Activated T-helper 1 cell treated with anti-CD3 and anti-CD28 coated beads, Interleukin-2, amount 50 U/mL, for 16 hours (primary cell): ENCODE data around the gene CMTM5.

Experiments used
- DNase-seq, 2 donors: peaks; one replicate each; pipeline ENCODE4 v3.0.0-alpha.2; 2020; ENCODE audit warnings: low read depth in 1 of 2, low spot score in 1 of 2

Gene CMTM5, protein sequence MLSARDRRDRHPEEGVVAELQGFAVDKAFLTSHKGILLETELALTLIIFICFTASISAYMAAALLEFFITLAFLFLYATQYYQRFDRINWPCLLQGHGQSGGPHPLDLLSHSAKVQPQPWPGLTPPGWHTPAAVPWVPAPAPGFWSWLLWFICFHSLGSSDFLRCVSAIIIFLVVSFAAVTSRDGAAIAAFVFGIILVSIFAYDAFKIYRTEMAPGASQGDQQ

DNA sequence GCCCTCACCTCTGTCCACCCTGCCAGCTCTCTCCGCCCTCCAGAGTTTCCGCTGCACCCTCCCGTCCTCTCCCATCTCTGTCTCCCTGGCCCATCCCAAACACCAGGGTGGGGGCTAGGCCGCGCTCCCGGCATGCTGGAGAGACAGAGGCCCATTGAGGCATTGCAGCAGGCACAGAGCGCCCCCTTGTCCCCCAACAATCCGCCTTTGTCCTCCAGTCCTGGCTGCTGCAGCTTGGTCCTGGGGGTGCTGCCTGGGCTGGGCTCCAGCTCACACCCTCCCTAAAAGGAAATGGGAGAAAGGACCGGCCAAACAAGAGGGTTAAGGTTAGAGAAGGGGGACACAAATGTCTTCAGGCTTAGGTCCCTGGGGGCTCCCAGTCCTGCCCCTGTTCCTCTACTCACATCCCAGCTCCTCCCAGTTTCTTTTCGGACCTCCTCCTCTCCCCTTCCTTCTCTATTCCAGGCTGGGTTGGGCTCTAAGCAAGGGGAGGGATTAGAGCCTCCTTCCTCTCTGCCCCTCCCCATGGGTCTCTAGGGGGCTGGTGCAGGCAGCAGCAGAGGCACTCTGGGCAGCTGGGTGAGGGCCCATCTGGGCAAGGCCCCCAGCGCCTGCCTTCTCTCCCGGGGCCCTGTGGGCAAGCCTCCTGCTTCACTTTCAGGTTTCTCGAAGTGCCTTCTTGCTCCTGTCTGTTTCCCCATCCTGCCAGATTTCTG is at the start of gene CMTM5:
CMTM5 (plus strand) TSS at position 565 of the 716 bp plus-strand sequence. CDS start 206 bp downstream, outside the sequence.
- DNase-seq: no peak

DNA sequence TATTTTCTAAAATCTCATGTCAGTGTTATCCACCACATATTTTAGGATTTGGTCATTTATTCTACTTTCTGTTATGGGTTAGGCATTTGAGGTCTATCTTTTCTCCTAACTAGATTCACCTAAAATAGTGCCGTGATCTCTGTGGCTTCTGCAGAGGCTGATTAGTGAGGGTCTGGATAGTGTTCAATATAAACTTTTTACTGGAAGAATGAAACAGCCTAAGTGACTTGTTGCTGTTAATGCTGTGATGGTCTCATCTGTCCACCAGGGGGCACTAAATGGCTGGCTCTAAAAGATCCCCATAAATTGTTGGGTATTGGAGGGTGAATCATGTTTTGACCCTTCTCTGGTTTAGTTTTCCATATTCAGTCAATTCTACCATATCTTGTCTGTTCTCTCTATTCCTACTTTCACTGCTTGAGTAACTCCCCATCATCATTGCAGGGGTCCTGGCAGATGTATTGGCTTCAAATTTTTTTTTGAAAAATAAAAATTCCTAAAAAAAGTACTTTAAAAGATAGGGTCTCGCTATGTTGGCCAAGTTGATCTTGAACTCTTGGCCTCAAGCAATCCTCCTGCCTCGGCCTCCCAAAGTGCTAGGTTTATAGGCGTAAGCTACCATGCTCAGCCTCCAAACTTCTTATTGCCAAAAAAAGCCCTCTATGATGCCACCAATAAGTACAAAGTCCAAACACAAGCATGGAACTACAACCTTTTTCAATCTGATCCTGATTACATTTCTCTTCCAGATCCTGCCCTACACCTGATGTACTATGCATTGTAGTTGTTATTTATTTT is 48.7 kb upstream of the CMTM5 start:
- DNase-seq: peak in 1 of 2 donors; percentile 48

DNA sequence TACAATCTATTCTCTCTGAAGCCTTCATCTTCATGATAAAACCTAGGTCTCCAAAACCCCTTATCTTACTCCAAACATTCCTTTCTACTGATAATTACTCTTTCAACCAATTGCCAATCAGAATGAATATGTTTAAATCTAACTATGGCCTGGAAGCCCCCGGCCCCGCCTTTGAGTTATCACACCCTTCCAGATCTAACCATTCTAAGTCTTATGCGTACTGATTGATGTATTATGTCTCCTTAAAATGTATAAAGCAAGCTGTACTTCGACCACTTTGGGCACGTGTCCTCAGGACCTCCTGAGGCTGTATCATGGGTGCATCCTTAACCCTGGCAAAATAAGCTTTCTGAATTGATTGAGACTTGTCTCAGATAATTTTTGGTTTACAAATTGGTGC is 41.2 kb upstream of the CMTM5 start:
- DNase-seq: no peak

DNA sequence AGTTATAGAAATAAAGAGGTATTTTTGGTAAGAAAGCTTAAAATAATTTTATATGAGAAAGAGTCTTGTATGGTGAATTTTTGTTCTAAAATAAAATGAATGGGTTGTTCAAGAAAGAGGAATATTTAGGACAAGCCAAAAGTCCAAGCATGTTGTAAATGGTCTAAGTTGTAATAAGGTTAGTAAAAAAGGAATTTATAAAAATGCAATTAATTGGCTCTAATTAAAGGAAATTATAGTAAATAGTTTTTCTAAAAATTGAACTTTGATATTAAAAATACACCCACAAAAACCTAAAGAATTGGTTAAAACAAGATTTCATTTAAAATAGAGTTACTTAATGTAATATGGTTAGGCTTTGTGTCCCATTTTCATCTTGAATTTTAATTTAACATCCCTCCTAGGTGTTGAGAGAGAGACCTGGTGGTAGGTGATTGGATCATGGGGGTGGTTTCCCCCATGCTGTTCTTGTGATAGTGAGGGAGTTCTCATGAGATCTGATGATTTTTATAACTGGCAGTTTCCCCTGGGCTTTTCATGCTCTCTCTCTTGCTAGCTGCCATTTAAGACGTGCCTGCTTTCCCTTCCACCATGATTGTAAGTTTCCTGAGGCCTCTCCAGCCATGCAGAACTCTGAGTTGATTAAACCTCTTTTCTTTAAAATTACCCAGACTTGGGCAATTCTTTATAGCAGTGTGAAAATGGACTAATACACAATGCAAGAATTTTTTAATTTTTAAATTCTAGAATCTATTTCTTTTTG is 37.2 kb upstream of the CMTM5 start:
- DNase-seq: no peak

DNA sequence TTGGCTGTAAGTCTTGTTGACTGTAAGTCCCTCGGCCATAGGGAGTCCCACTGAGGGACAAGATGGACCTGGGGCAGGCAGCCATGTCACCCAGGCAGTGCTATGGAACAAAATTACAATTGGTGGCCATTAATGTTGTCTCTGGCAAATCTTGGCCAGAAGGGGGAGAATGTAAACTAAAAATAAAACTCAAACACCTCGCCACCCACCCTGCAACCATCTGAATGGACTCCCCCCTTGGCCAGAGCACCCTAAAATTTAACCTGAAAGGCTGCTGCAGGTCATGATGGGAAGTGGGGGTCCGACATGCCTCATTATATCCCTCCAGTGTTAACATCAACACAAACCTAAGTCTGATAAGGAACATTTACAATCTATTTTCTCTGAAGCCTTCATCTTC is 32.4 kb upstream of the CMTM5 start:
- no peak for DNase-seq

DNA sequence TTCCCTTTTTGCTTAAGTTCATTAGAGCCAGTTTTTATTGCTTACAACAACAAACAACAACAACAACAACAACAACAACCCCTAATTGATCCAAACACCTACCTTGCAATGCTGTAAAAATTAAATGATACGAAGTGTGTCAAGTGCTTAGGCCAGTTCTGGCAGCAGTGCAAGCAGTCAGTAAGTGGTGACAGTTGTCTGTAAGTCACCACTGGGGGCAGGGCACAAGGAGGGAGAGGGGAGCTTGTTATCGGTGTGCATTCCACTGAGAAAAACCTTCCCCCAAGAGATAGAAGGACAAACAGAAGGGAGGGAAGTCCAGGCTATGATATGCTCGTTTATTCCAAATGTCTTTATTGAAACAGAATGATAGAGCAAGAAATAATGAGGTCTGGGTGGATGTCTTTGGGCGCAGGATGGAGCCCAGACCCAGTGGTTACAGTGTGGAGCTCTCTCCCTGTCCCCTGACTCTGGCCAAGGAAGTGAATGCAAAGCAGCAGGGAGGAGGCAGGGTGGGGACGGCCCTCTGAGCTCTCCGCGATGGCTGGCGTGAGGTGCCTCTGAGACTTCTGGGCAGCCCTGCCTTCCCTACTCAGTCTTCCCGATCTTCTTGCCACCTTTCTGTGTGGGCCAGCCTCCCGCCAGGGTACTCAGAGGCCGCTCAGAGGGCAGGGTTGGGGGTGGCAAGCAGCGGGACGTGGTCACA is 30.7 kb upstream of the CMTM5 start:
- no peak for DNase-seq

DNA sequence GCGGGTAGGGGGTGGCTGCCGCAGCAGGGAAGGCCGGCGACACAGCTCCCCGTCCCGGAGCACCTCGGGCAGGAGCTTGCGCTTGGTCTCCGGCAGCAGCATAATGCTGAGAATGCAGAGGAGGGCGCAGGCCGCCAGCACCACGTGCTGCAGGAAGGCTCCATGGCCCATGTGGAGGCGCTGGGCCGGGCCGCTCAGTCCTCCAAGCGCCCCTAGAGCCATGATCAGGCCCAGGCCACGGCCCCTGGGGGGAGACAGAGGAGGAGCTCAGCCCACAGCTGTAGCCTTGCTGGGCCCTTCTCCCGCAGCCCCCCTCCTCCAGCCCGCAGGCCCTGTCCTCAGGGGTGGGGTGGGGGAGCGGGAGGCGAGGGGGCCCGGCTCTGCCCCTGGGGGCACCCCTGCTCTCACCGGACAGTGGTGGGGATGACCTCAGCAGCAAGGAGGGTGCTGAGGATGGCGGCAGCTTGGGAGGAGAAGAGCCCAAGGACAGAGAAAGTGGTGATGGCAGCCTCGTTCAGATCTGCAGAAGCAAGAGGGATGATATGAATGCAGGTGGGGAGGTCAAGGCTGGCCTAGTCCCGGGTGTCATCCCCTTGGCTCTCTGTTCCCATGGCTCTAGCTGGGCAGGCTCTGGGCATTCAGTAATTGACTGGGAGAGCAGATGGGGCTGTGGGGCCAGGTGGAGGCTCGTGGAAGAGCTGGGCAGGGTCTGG is 30.0 kb upstream of the CMTM5 start:
- DNase-seq: no peak

DNA sequence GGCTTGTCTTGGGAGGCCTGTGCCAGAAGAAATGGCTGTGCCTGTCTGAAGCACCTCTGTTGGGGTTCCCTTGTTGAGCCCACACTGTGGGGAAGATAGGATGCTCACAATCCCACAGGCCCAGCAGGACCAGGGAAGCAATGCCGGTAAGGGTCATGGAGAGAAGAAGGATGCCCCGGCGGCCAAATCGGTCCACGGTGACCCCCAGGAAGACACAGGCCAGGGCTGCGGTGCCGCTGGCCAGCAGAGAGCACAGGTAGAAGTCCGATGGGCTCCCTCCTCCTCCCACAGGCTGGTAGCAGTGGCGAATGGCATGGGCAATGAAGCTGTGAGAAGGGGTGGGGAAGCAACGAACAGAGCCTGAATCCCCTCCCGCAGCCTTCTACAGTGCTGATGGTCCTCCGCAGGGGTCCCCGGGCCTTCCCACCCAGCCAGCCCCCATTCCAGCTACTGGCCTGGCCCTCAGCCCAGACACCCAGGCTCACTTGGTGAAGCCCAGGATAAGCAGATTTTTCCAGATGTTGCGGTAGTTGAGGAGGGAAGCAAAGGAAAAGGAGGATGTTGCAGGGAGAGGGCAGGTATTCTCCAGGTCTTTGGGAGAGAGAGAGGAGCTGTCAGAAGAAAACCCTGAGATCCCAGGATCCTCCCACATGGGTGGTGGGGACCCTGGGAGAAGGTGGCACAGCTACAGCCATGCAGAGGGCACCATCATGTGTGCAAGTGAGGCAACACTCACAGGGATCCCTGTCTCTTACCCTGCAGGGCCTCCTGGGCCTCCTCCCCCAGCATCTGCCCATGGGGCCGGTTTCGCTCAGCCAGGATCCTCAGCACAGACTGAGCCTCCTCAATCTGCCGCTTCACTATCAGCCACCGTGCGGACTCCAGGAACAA is 29.2 kb upstream of the CMTM5 start:
- DNase-seq: no peak

DNA sequence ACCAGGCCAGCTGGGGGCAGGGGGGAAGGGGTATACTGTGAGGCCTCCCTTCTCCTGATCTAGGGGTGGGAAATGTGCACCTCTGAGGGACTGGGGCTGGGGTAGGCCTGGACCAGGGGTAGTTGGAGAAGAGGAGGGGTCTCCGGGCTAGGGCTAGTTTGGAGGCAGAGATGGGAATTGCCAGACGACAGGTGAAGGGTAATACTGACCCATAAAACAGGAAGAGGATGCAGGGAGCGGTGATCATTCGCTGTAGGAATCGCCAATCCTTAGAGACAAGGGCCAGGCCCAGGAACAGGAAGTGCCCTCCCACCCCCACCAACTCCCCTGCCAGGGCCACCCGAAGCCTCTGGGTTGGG is 28.6 kb upstream of the CMTM5 start:
- DNase-seq: no peak

DNA sequence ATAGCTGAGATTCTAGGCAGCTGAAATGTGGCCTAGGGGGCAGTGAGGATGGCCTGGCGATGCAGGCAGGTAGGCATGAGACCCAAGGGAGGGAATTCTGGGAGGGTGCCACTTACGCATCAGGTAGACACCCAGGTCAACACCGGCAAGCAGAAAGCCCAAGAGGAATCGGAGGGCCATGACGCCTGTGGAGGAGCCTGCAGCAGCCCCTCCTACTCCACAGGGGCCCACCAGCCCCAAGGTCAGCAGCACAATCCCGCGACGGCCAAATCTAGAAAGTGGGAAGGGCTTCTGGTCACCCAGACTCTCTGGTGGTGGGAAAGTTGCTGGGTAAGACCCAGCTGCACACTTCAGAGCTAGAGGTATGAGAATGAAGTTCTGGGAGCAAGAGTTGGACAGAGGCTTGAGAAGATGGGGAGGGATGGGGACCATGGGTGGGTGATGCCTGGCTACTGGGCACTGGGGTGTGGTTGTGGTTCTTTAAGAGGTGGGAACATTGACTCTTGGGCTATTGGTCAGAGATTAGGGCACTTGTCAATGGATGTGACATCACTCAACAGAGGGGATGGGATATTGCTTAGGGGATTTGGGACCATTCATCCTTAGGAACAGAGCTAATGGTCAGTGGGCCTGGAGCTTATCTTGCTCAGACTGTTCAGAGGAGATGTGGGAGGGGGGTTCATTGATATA is 27.5 kb upstream of the CMTM5 start:
- DNase-seq: no peak

DNA sequence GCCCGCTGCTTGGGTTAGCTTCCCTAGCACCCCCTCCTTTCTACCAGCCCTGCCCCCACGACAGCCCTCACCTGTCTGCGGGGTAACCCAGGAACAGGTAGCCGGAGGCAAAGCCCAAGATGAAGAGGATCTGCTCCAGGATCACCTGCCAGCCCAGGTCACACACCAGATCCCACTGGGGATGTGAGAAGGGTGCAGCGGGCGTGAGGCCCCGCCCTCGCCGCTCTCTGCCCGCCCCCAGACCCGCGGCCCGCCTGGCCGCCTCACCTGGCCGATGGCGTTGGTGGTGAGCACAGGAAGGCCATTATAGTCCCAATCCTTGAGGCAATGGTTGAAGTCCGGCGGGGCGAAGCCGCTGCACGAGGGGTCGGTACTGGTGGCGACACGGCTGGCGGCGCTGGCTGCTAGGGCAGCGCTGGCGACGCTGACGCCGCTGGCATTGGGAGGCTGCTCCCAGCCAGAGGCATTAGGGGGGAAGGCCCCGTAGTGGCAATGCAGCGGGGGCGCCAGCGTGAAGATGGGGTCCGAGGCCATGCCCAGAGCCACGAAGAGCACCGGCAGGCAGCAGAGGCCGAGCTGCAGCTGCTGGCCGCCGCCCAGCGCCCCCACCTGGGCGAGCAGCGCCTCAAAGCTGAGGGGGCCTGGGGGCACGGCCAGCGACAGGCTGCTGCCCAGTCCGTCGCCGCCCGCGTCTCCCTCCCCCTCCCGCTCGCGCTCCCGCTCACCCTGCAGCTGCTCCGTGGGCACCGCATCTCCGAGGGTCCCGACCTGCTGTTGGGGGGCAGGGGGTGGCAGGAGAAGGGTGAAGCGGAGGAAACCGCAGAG is 25.0 kb upstream of the CMTM5 start:
- no peak for DNase-seq

DNA sequence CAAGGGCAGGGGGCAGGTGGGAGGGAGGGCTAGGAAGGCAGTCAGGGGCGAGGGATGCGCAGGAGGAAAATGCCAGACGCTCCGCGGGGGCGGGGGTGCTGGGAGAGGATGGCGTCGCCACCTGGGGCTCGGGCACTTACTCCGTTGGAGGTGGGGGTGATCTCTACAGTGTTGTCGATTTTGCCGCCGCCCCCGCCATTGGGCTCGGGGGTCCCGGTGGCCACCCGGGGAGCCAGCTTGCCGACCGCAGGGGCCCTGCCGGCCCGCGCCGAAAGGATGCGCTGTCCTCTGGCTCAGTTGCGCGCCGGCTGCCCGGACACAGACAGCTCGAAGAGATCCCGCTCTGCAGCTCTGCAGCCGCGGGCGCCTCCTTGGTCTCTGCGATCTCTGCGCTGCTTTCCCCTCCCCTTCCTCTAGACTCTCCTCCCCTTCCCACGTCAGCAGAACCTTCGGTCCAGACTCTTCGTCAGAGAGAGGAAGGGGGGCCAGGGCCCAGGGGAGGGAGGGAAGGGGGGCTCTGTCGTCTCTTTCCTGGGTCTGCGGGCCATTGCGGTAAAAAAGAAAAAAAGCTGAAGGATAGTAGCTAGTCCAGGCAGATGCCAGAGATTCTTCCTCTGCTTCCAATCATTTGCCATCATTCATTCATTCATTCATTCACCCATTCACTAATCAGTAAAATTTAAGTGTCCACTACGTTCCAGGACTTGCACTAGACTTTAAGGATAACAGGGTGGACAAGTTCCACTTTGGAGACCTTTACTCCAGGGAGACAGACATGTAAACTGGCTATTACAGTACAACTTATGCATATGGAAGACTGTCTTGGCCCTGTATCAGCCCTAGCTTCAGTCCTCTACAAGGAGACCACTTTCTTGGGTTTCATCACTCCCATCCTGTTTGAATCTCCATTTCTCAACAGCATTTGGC is 24.1 kb upstream of the CMTM5 start, which contains the start of gene SLC22A17:
SLC22A17 (minus strand) TSS at position 382 of the 927 bp plus-strand sequence.
- peak; percentile 19 to 27 for DNase-seq

DNA sequence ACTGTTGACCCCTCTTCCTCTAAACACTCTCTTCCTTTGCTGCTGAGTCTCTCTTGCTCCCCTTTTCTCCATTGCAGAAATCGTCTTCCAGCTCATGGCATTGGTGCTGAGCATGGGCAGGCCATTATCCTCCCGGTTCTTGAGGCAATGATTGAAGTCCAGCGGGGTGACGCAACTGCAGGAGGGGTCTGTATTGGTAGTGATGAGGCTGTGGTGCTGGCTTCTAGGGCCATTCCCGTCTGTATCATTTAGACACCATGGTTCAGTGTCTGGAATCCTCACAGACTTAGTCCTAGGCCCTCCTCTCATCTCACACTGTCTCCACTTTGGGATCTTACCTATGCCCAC is 23.4 kb upstream of the CMTM5 start:
- no peak for DNase-seq

DNA sequence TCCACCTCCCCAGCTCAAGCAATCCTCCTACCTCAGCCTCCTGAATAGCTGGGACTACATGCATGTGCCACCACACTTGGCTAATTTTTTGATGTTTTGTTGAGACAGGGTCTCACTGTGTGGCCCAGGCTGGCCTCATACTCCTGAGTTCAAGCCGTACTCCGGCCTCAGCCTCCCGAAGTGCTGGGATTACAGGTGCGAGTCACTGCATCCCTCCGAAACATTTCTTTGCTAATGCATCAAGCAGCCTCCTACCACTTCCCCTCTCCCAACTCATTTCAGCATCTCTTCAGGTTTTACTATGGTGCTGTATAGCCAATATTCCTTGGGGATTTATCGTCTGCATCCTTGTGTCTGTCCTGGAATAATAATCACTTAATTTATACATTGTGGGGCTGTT is 21.9 kb upstream of the CMTM5 start:
- DNase-seq: no peak

DNA sequence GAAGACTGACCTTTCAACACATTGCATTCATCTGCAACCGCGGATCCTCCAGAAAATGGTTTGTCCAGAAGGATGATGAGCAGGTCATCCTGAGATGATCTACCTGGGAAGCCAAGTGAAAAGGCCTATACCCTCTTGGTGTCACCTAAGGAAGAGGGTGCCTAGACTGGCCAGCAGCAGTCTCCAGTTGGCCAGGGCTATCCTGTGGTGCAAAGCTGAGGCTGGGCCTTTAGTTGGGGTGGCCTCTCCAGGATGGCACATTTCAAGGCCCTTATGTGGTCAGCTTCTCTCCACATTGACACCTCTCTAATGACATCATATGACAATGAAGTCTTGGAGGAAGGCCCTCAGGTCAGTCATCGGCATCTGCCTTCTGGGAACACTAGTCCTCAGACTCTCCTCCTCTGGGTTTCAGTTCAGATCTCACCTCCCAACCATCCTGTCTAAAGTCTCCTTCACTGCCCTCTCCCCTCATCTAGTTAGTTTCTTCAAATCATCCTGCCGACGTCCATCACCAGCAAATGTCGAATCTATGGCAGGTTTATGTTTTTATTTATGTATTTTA is 20.9 kb upstream of the CMTM5 start:
- DNase-seq: no peak

DNA sequence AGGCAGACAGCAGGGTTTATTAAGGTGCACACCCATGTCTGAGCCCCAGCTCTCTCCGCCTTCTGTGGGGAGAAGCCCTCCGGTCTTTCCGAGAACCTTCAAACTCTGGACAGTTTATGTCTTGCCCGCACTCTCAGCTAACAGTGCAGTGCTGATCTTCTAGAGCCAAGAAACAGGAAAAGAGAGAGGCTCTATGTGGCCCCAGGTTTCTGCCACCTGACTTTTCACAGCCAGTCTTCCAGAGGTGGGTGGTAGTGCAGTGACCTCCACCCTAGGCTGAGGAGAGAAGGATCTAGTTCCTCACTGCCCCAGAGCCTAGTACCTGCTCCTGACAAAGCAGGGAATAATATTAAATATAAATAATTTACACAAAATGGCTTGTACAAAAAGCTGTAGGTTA is 20.2 kb upstream of the CMTM5 start:
- DNase-seq: no peak
